Common myeloid progenitor, CD34-positive (primary cell): ENCODE measurements around the gene CEP112.
A peak's percentile ranks its signal among the peaks of the same experiment; 100 is the strongest.

Experiments used
- CTCF ChIA-PET: fragments of 350-600 bp; sonication (Branson Sonifier 250); formaldehyde crosslinking; loops from one replicate; lab custom pipeline; 2021; ENCODE audit warnings: antibody characterized with exemption; lab: Charles Lee
- POLR2A ChIA-PET: fragments of 350-600 bp; sonication (Branson Sonifier 250); formaldehyde crosslinking; loops from one replicate; lab custom pipeline; 2021; ENCODE audit warnings: antibody characterized with exemption; lab: Charles Lee
- DNase-seq, 3 donors: peaks; one replicate each; pipeline versions ENCODE4 v3.0.0 to v3.0.0-alpha.2; 2013
- H3K27ac ChIP-seq, 2 experiments: 1 replicate in 1 of 2; 2 replicates in 1 of 2; pipeline ENCODE4 v1.7.0; 2013; ENCODE audit warnings: inconsistent platforms in 2 of 2, low read length in 2 of 2, mild to moderate bottlenecking in 2 of 2, low read depth in 1 of 2, moderate library complexity in 1 of 2; ENCODE audit not compliant: severe bottlenecking in 2 of 2, insufficient read depth in 1 of 2, poor library complexity in 1 of 2
- H3K27me3 ChIP-seq, 5 experiments: replicated peaks in 2 of 5; 1 replicate in 3 of 5; 2 replicates in 2 of 5; pipeline versions ENCODE4 v1.6.1 to v1.7.0; 2013; ENCODE audit warnings: low read length in 4 of 5, mild to moderate bottlenecking in 2 of 5, moderate library complexity in 2 of 5, inconsistent platforms in 1 of 5; ENCODE audit not compliant: insufficient read depth in 5 of 5, control insufficient read depth in 4 of 5
- H3K36me3 ChIP-seq, 4 experiments: 1 replicate in 2 of 4; 2 replicates in 2 of 4; pipeline versions ENCODE4 v1.6.1 to v1.7.0; 2013; ENCODE audit warnings: low read length in 3 of 4, control low read depth in 1 of 4, mild to moderate bottlenecking in 1 of 4; ENCODE audit not compliant: control insufficient read depth in 4 of 4, insufficient read depth in 4 of 4
- H3K4me1 ChIP-seq, 4 experiments: 1 replicate in 3 of 4; 2 replicates in 1 of 4; pipeline versions ENCODE4 v1.6.1 to v1.7.1; 2013; ENCODE audit warnings: low read length in 3 of 4, mild to moderate bottlenecking in 3 of 4, control low read depth in 1 of 4, inconsistent platforms in 1 of 4, moderate library complexity in 1 of 4; ENCODE audit not compliant: control insufficient read depth in 4 of 4, insufficient read depth in 4 of 4; ENCODE audit errors: control extremely low read depth in 1 of 4
- H3K4me3 ChIP-seq, 7 experiments: 1 replicate in 4 of 7; 2 replicates in 3 of 7; pipeline versions ENCODE4 v1.5.1 to v1.7.0; 2013; ENCODE audit warnings: mild to moderate bottlenecking in 7 of 7, low read length in 6 of 7, moderate library complexity in 6 of 7, inconsistent platforms in 2 of 7, low read depth in 2 of 7, control low read depth in 1 of 7; ENCODE audit not compliant: insufficient read depth in 4 of 7, control insufficient read depth in 1 of 7; ENCODE audit errors: extremely low read depth in 1 of 7
- H3K9me3 ChIP-seq, 5 experiments: 1 replicate in 4 of 5; 2 replicates in 1 of 5; pipeline versions ENCODE4 v1.6.1 to v1.7.1; 2013; ENCODE audit warnings: low read length in 4 of 5, mild to moderate bottlenecking in 2 of 5, inconsistent platforms in 1 of 5, low read depth in 1 of 5, moderate library complexity in 1 of 5; ENCODE audit not compliant: control insufficient read depth in 4 of 5, insufficient read depth in 2 of 5; ENCODE audit errors: control extremely low read depth in 1 of 5
- WGBS: methylation state at CpG from one replicate; pipeline ENCODE4 v1.1.5; 2013; ENCODE audit not compliant: insufficient coverage; 5-methylcytosine and 5-hydroxymethylcytosine counted together

CEP112 gene

DNA sequence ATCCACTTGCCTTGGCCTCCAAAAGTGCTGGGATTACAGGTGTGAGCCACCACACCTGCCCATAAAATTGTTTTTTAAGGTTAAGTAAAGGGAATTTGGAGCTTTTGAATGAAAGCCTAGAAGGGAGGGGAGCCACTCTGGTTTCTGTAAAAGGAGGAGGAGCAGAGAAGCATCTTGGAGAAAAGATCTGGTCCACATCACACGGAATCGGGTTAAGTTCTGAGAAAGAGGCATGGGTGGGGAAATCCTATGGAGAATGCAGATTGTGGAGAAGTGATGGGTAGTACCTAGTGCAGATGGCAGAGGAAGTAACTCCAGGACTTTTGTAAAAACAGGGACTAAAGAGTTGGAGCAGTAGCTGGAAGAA is 18.3 kb upstream of the CEP112 start:
- Histone ChIP-seq H3K4me1 (peaks cover 0 to 4% (median 2%) of the 10 kb centered on the region in 4 experiments), H3K9me3 (peaks cover 0 to under 1% (median 0%) of the 10 kb centered on the region in 5 experiments), H3K36me3 (no peaks in the 10 kb centered on the region), H3K27me3 (no peaks in the 10 kb centered on the region), H3K27ac (no peak overlapping the region), H3K4me3 (no peak overlapping the region)
- no peak for DNase-seq
- ChIA-PET POLR2A (no interaction called here), CTCF (interaction anchor here (0.5 kb wide), 1 partner anchor 1420 kb away, joined by 4 read pairs; no protein-coding TSS in a partner anchor)
- WGBS, result 100% methylated on average over 2 of the region's 2 CpGs

GRCh38 chr17:66207936-66208335 is 16.0 kb upstream of the CEP112 start:
- Histone ChIP-seq H3K27me3 (no peaks in the 10 kb centered on the region), H3K4me1 (peaks cover 0 to 4% (median 2%) of the 10 kb centered on the region in 4 experiments), H3K36me3 (no peaks in the 10 kb centered on the region), H3K4me3 (no peak overlapping the region), H3K9me3 (peaks cover 0 to 2% (median 0%) of the 10 kb centered on the region in 5 experiments), H3K27ac (no peak overlapping the region)
- POLR2A ChIA-PET, result no interaction called here
- CTCF ChIA-PET, result no interaction called here
- no peak for DNase-seq

DNA sequence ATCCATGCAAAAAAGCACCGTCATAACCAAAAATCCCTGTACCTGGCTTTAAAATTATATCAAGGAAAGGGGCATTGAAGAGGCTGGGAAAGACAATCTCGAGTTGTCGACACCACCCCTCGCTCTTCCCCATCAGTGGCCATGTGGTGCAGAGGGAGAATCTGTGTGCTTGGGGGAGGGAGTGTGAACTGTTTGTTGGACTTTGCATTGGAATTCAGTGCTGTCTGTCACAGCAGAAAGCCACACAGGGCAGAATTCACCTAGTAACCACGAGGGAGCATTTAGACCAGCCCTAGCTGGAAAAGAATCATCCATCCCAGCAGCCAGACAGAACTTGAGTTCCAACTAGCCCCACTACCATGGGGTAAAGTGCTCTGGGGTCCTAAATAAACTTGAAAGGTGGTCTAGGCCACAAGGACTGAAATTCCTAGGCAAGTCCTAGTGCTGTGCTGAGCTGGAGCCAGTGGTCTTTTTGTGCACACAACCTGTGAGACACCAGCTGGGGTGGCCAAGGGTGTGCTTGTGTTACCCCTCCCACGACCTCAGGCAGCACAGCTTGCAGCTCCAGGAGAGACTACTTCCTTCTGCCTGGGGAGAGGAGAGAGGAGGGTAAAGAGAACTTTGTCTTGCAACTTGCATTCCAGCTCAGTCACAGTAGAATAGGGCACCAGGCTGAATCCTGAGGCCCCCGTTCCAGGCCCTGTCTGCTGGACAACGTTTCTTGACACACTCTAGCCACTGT is 11.5 kb upstream of the CEP112 start:
- Histone ChIP-seq H3K4me3 (no peak overlapping the region), H3K9me3 (peaks cover 0 to 2% (median 0%) of the 10 kb centered on the region in 5 experiments), H3K4me1 (peaks cover 0 to 3% (median 0%) of the 10 kb centered on the region in 4 experiments), H3K27me3 (no peaks in the 10 kb centered on the region), H3K27ac (no peak overlapping the region), H3K36me3 (no peaks in the 10 kb centered on the region)
- WGBS, result 100% methylated on average over 7 of the region's 8 CpGs
- POLR2A ChIA-PET, result no interaction called here
- CTCF ChIA-PET, result interaction anchor here (2.4 kb wide), 1 partner anchor 10 kb away, joined by 11 read pairs; no protein-coding TSS in a partner anchor
- DNase-seq, result no peak

- peak; percentile 69 to 76 (median 72) for DNase-seq
- POLR2A ChIA-PET, result no interaction called here
Observed at GRCh38 chr17:66200685-66201092, 8.8 kb upstream of the CEP112 start.

GRCh38 chr17:66198242-66198641 is 6.3 kb upstream of the CEP112 start:
- Histone ChIP-seq H3K27ac (no peak overlapping the region), H3K9me3 (no peaks in the 10 kb centered on the region), H3K36me3 (no peaks in the 10 kb centered on the region), H3K4me3 (no peak overlapping the region), H3K27me3 (no peaks in the 10 kb centered on the region), H3K4me1 (peaks cover 0 to 3% (median 0%) of the 10 kb centered on the region in 4 experiments)
- WGBS, result 95% methylated on average over 8 of the region's 8 CpGs
- ChIA-PET POLR2A (no interaction called here), CTCF (interaction anchor here (0.7 kb wide), 1 partner anchor 103 kb away, joined by 3 read pairs; no protein-coding TSS in a partner anchor)
- no peak for DNase-seq

More at GRCh38 chr17:66200685-66201092, 8.8 kb upstream of the CEP112 start:
- peaks cover 0 to 3% (median 0%) of the 10 kb centered on the region in 4 experiments for H3K4me1 ChIP-seq
- H3K27me3 ChIP-seq, result no peaks in the 10 kb centered on the region
- H3K9me3 ChIP-seq, result peaks cover 0 to 2% (median 0%) of the 10 kb centered on the region in 5 experiments
- H3K36me3 ChIP-seq, result no peaks in the 10 kb centered on the region
- H3K27ac ChIP-seq, result no peak overlapping the region
- WGBS, result 4% methylated on average over 3 of the region's 3 CpGs
- CTCF ChIA-PET, result interaction anchor here (1.0 to 1.8 kb wide), 7 partner anchors 10 to 969 kb away, joined by 3 to 7 read pairs (median 4); no protein-coding TSS in a partner anchor
- H3K4me3 ChIP-seq, result no peak overlapping the region

GRCh38 chr17:66192378-66192687 is 400 bp upstream of the CEP112 start:
- CTCF ChIA-PET, result interaction anchor here (2.5 kb wide), 1 partner anchor 10 kb away, joined by 11 read pairs; no protein-coding TSS in a partner anchor
- Histone ChIP-seq H3K27ac (peak overlapping the region in 1 of 2 experiments; percentile 64), H3K27me3 (no peaks in the 10 kb centered on the region)

More at GRCh38 chr17:66192378-66192687, 400 bp upstream of the CEP112 start:
- peaks cover 0 to 19% (median 17%) of the 10 kb centered on the region in 4 experiments for H3K4me1 ChIP-seq
- H3K9me3 ChIP-seq, result no peaks in the 10 kb centered on the region
- POLR2A ChIA-PET, result no interaction called here
- WGBS, result 3% methylated on average over 10 of the region's 10 CpGs
- DNase-seq, result no peak
- peak overlapping the region in 6 of 7 experiments; percentile 53 to 87 (median 80) for H3K4me3 ChIP-seq
- no peaks in the 10 kb centered on the region for H3K36me3 ChIP-seq
